GM12865 (cell line): ENCODE data around the gene POSTN.

Source experiments
- DNase-seq: peaks from one replicate; pipeline ENCODE4 v3.0.0; 2010; ENCODE audit warnings: low read depth
- H3K4me3 ChIP-seq: 2 replicates; pipeline ENCODE4 v1.5.1; 2011; ENCODE audit warnings: mild to moderate bottlenecking, low read depth, low read length, control low read depth
- TF ChIP-seq, protein P1 (sequence below): IDR thresholded peaks from 2 replicates; pipeline ENCODE4 v1.5.1; 2011; ENCODE audit warnings: low read length, control low read depth, low read depth, inconsistent platforms; ENCODE audit not compliant: insufficient read depth; ENCODE audit errors: missing control alignments

POSTN gene

DNA sequence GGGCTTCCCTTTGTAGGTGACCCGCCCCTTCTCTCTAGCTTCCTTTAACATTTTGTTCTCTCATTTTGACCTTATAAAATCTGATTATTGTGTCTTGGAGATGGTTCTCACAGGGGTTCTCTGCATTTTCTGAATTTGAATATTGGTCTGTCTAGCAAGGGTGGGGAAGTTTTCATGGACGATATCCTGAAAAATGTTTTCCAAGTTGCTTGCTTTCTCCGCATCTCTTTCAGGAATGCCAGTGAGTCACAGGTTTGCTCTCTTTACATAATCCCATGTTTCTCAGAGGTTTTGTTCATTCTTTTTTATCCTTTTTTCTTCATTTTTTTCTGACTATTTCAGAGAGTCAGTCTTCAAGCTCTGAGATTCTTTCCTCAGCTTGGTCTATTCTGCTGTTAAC lies 53.6 kb downstream of the POSTN start:
- no peak overlapping the region for H3K4me3 ChIP-seq
- TF ChIP-seq, protein P1, sequence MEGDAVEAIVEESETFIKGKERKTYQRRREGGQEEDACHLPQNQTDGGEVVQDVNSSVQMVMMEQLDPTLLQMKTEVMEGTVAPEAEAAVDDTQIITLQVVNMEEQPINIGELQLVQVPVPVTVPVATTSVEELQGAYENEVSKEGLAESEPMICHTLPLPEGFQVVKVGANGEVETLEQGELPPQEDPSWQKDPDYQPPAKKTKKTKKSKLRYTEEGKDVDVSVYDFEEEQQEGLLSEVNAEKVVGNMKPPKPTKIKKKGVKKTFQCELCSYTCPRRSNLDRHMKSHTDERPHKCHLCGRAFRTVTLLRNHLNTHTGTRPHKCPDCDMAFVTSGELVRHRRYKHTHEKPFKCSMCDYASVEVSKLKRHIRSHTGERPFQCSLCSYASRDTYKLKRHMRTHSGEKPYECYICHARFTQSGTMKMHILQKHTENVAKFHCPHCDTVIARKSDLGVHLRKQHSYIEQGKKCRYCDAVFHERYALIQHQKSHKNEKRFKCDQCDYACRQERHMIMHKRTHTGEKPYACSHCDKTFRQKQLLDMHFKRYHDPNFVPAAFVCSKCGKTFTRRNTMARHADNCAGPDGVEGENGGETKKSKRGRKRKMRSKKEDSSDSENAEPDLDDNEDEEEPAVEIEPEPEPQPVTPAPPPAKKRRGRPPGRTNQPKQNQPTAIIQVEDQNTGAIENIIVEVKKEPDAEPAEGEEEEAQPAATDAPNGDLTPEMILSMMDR, result no peak
- DNase-seq, result no peak

DNA sequence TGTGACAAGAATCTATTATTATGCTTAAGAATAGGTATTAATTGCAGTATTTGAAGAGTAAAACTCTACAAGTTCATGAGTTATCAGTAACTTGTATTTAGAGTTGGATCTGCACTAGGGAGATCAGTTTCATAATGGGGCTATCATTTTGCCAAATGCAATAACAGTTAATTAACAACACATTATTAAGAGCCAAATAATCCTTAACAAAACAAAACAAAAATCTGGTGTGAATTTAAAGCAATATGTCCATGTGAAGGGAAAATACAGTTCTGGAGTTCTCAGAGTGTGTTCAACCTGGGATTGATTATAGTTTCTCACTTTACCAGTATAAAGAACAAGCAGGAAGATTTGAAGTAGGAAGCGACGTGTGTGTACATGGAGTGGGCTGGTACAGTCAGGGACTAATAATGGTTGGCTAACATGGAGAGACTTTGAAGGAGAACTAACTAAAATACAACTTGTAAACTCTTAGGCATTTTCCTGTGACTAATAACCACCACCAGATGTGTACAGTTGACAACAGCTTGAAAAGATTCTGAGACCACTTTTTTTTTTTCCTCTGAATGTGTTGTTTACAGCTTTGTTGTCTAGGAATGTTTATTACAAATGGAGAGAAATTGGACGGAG lies 58.5 kb downstream of the POSTN start:
- TF ChIP-seq, protein P1, result no peak
- no peak for DNase-seq
- H3K4me3 ChIP-seq, result no peak overlapping the region

DNA sequence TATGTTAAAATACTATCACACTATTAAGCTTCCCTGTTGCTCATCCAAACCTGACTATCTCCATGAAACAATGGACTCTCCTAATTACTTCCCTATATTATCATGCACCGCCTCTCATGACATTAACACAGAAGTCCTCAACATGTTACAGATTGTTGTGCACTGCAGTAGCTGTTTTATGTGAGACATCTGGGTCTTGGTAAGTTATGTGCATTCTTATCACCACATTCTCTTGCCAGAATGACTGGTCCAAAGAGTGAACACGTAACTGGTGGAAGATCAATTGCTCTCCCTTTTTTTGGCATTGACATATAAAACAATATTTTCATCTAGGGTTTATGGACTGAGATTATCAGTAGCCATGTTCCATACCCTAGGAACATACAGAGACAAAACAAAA lies 59.4 kb downstream of the POSTN start:
- DNase-seq, result no peak
- no peak overlapping the region for H3K4me3 ChIP-seq
- TF ChIP-seq, protein P1, result no peak

DNA sequence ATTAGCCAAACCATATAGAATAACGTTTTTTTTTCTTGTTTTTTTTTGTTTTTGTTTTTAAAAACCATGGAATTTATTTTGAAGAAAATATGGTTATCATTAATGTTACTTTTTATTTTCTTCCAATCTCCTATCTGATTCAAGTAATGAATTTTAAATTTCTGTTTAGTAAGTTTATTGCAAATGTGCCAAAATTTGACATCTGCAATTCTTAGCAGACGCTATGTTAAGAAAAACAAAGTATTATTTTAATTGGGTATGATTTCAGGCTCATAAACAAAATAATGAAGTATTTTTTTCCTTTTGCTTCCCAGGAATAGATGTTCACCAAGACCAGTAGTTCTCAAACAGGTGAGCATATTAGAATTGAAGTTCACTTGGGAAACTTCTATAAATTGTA lies 63.1 kb downstream of the POSTN start:
- DNase-seq, result no peak
- no peak overlapping the region for H3K4me3 ChIP-seq
- TF ChIP-seq, protein P1, result no peak

DNA sequence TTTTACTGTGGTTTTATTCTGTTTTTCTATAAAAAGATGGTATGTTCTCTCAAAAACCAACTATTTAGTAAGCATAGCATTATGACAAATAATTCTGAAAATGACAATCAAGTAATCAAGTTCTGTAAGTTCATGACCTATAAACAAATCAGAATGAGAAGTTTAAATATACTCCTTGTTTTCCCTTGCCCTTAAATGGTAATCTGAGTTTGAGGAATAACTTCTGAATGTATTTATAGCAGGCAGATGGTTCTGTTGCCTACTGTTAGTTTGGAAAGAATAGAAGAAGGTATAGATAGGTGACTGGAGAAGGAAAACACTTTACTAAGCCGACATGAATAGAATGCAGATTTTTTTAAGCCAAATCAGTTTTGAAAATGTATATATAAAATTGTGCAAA lies 63.9 kb downstream of the POSTN start:
- no peak for DNase-seq
- no peak overlapping the region for H3K4me3 ChIP-seq
- TF ChIP-seq, protein P1, result no peak

DNA sequence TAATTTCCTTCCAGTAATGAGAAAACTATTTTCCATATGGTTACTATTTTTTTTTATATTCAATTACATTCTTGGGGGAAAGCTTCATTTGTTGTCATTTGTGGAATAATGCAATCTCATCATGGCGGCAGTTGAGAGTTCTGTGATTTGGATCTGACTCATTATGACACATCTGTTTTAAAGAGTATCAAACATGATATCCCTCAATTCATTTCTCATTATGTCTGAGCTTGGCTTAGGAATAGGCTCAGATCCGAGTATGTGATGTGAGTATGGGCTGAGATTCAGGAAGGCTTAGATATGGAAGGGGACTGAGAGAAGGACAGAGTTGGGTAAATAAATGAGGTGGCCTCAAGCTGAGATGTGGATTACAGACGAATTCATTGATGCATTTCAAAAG lies 64.4 kb downstream of the POSTN start:
- TF ChIP-seq, protein P1, result no peak
- H3K4me3 ChIP-seq, result no peak overlapping the region
- DNase-seq, result no peak

DNA sequence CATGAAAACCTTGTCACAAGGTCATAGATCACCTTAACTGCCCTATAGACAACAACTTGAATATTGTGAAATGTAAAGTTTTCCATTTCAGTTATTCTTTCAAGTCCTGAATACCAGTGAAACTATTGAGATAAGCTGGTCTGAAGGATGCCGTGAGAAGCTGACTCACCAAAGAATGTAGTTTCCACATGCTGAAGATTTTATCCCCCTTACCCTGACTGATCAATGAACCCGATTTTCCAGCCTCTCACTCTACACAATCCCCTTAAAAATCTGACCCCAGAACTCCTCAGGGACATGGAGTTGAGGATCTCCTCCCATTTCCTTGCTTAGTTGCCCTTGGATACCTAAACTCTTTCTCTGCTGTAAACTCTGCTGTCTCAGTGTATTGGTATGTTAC lies 67.5 kb downstream of the POSTN start:
- TF ChIP-seq, protein P1, result no peak
- H3K4me3 ChIP-seq, result no peak overlapping the region
- DNase-seq, result no peak
